DMS79 (cell line): ENCODE data around the gene TMPRSS11D.

Source experiments
- DNase-seq: peaks from one replicate; lab custom pipeline; 2025; lab: John Stamatoyannopoulos, UW

Gene TMPRSS11D, protein sequence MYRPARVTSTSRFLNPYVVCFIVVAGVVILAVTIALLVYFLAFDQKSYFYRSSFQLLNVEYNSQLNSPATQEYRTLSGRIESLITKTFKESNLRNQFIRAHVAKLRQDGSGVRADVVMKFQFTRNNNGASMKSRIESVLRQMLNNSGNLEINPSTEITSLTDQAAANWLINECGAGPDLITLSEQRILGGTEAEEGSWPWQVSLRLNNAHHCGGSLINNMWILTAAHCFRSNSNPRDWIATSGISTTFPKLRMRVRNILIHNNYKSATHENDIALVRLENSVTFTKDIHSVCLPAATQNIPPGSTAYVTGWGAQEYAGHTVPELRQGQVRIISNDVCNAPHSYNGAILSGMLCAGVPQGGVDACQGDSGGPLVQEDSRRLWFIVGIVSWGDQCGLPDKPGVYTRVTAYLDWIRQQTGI

DNA sequence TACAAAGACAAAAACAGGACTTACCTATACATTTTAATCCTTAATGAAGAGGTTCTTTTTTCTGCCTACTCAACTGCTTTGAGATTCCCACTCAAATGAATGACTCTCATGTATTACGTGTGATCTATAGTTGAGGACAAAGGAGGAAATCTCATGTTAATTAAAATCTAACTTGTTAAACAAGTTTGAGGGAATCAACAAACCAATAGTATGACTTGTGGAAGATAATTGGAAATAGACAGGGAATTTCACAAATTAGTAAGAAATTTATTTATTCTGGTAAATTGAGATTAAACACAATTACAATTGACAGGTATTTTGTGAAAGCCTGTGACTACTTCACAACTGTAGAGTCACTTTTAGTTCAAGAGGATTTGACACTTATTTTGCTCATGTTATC is at the start of gene TMPRSS11D:
Gene TMPRSS11D, minus strand, starts transcription at position 101 of the 400 bp plus-strand sequence. Its CDS starts 69 bp downstream, at position 32.
- no peak for DNase-seq

DNA sequence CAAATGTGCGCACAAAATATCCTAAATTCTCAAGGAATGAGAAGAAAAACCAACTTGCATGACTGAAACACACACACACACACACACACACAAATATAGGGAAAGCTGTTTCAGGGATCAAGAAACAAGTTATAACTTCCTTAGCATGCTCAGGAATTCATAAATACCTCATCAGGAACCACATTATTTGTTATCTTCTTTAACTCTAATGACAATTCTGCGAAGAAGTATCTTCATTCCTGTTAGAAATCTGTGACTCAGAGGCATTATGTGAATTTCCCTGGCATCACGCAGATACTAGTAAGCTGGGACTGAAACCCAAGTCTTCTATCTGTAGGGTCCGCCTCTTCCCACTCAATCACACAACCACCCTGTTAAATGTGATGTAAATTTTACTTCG is 49.2 kb upstream of the TMPRSS11D start:
- DNase-seq, result no peak

DNA sequence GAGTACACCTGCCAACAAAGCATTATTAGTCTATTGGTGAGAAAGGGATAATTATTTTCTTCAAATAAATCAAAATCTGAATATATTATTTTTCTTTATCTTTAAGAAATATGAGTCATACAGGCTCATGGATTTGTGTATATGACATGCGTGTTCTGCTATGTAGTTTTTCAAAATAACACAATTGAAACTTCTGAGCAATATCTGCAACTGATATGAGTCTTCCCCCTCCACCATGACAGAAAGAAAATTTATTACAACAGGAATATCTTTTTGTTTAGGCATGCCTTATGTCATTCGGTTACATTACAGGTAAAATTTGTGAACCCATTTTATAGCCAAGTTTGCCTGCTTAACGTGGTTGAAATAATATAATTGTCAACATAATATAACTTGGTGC is 47.5 kb upstream of the TMPRSS11D start:
- DNase-seq, result no peak

DNA sequence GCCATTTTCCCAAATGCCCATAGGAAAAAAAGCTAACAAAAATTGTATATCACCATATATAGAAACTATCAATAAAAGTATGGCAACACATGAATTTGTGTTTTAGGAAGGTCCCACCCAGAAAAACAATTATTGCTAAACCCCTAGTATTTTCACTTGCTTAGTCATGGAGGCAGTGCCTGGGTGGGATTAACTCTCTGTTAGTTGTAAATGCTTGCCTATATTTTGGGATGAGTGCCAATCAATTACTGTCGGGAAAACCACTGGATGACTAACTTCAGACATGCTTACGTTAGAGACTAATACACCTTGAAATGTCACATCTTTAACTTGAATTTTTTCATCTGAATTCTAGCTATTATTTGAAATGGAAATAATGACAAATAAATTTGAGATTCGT is 45.6 kb upstream of the TMPRSS11D start:
- no peak for DNase-seq

DNA sequence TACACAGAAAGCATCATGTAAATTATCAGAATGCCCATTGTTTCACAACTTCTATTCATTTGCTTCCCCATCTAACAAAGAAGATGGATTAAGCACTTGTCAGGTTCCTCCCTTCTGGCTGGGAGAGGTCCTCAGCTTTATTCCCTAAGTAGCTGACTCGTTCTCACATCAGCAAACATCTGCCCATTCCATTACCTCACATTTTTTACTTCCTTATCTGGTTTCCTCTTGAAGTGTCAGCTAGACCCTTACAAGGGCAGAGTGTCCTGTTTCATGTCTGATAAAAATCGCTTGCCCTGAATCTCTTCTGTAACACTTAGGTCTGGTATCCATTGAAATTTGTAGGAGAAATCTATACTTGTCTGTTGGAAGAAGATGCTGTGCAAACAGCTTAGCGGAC is 44.7 kb upstream of the TMPRSS11D start:
- peak; percentile 2 for DNase-seq

DNA sequence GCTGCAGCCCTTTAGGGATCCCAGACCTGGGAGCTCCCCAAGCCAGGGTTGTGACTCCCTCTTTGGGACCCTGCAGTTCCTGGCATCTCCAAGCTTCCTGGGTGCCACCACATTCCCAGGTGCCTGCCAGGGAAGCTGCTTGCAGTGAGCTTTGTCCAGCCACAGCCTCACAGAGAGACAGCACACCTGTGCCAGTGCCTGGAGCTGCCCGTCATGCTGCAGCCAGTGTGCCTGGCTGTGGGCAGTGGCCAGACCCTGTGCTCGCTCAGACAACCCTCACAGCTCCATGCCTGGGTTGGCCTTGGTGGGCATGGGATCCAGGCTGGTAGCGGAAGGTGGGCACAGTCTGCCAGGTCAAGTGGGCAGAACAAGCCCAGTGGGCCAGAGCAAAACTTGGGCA is 43.4 kb upstream of the TMPRSS11D start:
- DNase-seq, result no peak

DNA sequence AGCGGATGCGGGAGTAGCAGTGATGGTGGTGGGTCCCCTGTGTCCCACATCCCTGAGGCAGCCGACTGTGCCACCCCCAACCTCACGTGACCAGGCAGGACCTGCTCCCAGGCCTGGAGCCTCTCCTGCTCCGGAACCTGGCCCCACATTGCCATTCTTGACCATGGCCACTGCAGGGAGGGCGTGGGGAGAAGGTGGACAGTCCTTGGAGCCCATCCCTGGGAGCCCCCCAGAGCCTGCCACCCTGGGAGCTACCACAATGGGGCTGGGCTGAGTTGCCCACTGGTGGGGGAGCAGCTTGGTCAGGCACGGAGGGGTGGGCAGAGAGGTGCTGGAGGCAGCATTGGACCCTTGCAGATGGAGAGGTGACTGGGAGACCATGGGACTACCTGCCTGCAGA is 42.7 kb upstream of the TMPRSS11D start:
- no peak for DNase-seq

DNA sequence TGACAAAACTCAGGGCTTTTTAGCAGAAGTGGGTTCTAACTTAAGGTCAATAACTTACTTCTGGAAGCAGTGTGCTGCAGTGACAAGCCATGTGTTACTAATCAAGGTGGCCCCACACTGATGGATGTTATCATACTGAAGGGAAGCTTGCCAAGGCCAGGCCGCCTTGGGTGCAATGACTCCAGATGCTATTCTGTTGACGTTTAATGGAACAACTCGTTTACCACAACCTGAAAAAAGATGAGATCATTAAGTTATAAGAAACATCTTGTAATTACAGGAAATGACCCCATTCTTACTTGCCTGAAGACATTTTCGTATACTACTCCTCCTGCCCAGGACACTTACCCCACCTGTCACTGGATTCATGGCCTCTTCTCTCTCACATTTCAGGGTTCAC is 38.9 kb upstream of the TMPRSS11D start:
- DNase-seq, result no peak

DNA sequence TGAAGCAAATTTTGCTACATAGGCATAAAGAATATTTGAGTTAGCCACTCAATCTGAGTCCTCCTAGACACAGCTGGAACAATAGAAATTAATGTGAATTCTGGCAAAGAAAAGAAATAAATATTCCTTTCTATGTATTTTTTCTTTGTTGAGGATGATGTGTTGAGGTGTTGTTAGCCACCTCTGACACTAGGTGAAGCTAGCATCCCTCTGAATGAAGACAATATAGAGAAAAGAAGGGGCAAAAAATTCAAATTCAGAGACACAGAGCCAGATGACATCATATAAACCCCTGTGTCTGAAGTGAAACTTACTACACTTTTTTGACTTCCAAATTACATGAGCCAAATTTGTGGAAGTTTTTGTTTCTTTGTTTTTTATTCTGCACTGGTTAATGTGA is 34.6 kb upstream of the TMPRSS11D start:
- no peak for DNase-seq

DNA sequence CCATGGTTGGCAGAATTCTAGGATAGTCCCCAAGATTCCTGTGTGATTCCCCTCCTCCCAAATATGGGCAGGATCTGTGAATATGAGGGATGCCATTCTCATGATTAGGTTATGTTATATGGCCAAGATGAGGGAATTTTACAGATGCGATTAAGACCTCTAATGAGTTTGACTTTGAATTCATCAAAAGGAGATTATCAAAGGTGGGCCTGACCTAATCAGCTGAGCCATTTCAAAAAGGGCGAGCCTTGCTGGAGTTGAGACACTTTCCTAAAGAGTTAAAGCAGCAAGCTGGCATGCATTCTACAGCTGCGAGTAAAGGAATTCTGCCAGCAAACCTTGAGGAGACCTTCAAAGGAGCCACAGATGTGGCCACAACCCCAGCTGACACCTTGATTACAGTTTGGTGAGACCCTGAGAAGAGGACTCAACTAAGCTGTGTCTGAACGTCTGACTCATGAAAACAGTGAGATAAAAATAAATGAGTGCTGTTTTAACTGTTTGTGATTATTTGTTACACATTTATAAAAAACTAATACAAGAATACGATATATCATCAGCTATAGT is 31.7 kb upstream of the TMPRSS11D start:
- no peak for DNase-seq

DNA sequence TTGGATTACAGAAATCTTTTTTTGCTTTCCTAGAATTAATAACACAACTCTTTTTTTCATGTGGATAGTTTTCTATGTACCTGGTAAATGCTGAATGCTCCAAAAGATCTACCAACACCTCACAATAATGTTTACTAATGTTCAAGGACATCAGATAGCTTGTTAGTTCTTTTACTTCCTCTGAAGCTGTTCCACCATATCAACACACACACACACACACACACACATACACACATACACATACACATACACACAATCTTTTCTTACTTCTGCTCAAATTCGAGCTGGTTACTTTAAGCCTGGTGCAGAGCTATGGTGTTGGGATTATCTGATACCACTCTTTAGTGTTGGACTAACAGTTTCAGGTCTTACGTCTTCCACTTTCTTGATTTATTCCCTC is 28.3 kb upstream of the TMPRSS11D start:
- no peak for DNase-seq

DNA sequence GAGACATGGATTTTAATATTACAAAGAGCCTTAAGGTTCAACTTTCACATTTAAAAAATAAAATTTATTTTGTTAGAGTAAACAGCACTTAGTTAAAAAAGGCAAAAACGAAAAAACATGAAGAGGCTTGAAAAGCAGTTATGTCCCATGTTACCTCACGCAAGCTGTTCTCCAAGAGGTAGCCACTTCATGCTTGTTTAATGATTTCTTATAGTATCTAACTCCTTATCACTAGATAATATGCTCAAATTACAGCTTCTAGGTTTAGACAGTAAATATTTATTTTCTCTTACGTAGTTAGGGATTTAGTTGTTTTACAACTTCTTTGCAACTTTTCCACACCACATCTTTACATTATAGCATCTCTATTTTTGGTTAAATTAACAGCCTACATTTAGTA is 27.8 kb upstream of the TMPRSS11D start:
- DNase-seq, result no peak

DNA sequence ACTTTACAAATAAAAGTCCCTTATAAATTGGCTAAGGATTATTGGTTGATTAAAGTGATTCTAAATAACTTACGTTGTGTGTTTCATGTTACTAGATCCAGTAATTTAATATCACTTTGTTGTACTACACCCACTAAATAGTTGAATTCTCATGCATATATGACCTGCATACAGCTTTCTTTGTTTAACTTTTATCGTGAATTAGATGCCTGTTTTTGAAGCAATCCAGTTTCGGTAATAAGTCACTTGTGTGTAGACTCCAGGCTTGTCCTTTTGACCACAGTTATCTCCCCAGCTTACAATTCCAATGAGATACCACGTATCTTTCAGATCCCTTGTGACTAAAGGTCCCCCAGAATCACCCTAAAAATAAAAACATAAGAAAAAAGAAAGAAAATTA is 27.3 kb upstream of the TMPRSS11D start:
- DNase-seq, result no peak

DNA sequence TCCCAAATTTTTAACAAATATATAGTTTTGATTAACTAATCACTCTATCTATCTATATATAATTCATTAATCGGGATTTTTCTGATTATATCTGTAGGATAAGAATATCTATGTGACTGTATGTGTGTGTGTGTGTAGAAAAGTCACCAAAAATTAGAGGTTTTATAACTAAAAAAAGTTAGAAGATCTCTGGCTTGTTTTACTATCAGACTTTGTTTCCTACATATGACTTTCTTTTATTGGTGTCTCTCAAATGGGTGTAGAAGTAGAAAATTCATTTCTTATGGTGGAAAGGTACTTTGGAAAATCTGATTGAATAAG is 26.7 kb upstream of the TMPRSS11D start:
- DNase-seq, result no peak

DNA sequence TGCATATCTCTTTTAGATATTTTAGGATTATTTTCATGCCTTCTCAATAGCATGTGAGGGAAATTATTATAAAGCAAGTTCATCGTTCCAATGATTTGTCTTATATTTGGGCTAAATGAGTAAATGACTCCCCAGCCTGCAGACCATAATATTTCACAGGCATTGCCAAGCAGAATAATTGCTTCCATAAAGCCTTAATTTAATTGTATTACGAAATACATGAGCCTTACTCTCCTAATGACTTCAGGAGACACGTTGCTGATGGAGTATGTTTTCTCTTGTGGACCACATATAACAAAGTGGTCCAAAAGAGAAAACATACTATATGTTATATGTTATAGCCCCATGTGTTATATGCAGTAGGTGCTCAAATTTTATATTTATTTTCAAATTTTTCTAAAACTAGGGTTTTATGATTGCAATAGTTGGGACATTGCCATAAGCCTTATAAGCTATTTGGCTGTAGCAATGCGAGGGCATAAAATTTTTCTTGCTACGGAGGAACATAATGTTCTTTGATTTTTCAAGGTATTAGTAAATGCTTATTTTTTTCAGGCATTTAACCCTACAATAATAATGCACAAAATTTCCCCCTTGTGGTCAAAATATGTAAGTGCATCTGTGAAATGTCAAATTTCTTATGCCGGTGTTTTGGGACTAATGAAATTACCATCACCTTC is 26.2 kb upstream of the TMPRSS11D start:
- DNase-seq, result no peak

DNA sequence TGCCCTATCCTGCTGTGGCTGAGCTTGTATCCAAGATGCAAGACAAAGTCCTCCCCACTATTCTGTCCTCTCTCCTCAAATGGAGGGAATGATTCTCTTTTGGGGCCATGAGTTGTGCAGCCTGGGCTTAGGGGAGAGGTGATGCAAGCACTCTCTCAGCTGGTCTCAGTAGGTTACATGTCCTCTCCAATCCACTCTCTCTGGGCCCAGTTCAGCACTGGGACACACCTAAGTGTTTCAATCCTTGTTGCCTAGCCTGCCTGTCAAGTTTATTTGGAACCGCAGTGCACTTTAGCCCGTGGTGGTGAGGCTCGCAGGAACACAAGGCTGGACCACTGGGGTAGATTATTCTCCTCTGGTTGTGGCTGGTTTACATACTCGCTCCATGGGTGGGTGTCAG is 23.8 kb upstream of the TMPRSS11D start:
- DNase-seq, result no peak

DNA sequence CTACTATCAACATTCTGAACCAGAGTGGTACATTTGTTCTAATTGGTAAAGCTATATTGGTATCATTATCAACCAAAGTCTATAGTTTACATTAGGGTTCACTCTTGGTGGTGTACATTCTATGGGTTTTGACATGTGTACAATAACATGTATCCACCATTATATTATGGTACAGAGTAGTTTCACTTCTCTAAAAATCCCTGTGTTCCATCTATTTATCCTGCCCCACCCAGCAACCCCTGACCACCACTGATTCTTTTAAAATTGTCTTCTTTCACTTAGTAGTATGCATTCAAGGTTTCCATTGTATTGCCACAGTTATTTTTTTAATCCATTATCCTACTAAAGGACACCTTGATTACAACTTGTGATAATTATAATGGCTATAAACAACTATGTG is 15.3 kb upstream of the TMPRSS11D start:
- no peak for DNase-seq

DNA sequence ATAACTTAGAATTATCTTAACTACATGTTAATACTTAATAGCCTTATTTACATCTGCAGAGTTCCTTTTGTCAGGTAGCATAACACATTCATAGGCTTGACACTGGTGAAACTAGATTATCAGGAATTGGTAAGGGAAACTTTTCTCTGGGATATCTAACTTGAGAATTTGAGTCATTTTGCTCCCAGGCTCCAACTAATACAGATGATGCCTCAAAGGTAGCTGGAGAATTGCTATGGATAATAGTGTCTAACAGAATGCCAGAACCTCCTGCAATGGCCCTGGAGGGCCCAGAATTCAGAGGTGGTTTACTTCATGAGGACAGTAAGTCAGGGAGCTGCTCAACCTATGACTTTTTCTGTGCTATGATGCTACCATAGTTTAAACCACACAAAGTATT is 13.9 kb upstream of the TMPRSS11D start:
- no peak for DNase-seq

DNA sequence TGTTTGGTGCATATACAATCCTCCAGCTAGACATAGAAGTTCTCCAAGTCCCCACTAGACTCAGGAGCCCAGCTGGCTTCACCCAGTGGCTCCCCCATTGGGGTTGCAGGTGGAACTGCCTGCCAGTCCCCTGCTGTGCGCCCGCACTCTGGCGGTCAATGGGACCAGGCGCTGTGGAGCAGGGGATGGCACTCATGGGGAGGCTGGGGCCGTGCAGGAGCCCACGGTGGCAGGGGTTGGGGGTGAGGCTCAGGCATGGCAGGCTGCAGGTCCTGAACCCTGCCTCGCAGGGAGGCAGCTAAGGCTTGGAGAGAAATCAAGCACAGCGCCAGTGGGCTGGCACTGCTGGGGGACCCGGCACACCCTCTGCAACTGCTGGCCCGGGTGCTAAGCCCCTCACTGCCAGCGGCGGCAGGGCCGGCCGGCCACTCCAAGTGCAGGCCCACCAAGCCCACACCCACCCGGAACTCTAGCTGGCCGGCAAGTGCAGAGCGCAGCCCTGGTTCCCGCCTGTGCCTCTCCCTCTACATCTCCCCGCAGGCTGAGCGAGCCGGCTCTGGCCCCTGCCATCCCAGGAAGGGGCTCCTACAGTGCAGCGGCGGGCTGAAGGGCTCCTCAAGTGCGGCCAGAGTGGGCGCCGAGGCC is 12.7 kb upstream of the TMPRSS11D start:
- DNase-seq, result no peak

DNA sequence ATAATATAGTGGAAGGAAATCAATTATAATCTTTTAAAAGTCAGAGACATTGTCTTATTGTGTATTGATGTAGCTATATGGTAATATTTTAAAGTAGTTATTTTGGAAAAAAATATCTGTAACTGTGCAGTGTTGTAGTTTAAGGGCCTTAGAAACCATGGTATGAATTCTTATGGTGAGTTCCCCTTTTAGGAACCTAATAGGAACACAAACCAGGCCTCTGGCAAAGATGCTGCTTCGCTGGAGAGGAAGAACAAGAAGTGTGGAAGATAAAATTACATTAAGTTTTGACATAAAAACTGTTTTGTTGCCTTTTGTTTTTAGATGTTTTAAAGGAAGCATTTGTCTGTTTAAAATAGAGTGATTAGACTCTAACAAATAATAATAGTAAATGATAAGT is 10.9 kb upstream of the TMPRSS11D start:
- no peak for DNase-seq

DNA sequence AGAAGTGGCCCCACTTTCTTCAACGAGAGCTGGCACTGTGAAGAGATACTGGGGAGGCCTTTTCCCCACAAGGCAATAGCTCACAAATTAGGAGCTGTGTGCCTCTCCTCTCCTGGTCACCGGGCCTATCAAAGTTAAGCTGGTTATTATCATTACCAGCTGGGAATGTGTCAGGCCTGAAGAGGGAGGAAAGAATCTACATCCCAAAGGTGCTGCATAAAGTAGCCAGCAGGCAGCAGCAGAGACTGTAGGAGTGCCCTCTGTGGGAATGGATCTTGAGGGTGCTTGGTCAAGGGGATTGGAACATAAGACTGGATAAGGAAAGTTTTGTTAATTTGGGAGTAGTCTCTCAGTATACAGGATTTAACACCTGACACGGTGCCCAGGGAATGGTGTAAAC is 9.1 kb upstream of the TMPRSS11D start:
- DNase-seq, result no peak

DNA sequence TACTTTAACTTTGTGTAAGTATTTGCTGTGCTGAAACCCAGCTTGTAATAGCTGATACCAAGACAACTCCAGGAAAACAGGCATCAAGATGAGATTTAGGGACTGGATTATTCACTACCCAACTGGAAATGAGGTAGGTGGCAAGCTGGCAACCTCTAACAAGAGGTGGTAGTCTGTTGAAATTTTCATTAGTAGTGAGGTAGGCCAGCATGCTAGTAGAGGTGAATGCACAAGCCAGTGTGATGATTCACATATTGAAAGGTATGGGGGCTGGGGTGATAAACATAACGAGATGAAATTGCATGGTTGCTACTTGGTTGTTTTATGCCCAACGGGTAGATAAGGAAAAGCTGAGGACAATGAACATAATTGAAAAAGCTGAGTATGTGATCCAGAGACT is 8.5 kb upstream of the TMPRSS11D start:
- no peak for DNase-seq

DNA sequence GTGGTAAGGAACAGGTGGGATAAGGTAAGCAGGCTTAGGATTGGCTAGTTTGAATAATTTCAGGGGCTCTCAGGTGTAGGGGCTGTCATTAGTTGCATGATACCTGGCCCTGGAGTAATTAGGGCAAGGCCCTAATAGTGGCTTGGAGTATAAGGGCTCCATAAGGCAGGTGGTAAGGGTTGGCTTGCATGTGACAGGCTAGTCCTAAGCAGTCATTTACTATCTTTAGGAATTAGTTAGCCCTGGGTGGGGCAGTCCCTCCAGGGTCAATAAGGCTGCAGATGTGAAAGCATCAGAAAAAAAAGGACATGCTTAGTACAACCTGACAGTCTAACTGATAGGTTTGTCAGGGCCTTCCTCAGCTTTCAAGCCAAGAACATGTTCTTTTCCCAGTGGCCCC is 7.8 kb upstream of the TMPRSS11D start:
- no peak for DNase-seq
